ENCODE data around the gene KCNJ10. TPM values are rescaled to one million over a fixed set of nuclear protein-coding genes. Genes with fewer than 3 reads are reported as not detected.

Gene KCNJ10
- total and polyA plus RNA-seq, 8 donors = 0.27 to 0.72 (median 0.56) TPM; not detected in 1

DNA sequence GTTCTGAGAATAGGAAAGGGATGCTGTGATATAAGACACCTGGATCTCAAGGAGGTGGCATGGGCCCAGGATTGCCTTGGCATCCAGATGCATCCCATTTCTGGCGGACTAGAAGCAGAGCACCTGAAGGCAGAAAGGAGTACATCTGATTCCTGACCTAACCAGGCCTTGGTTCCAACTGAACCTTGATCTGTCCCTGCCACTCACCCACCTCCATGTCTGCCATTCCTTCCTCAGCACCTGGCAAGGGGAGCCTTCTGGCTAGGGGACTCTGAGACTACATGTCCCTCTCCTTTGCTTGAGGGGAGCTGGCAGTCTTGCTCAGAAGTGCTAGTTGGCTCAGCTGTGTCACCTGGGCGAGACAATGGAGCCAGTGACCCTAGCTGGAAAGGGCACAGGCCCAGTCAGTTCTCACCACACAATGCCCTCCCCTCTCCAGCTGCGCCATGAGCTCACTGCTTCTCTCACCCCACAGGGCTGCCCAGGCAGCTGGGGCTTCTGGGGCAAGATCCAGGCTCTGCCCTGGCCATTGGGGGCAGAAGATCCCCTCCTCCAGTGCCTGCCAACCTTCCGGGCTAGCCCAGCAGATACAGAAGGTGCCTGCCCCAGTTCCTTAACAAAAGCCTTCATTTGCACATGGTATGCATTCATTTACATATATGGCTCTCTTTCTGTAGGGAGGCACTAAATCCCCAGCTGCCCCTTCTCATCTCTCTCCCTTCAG, 25.6 kb upstream of the KCNJ10 start:
- Histone ChIP-seq H3K36me3 (peaks cover 0 to 33% of the 10 kb centered on the region in 2 donors), H3K4me3 (no peak overlapping the region), H3K9me3 (no peaks in the 10 kb centered on the region), H3K27ac (no peak overlapping the region), H3K4me1 (peaks cover 0 to 29% of the 10 kb centered on the region in 2 donors), H3K27me3 (no peaks in the 10 kb centered on the region)
- DNase-seq = no peak
- TF ChIP-seq, protein P1, sequence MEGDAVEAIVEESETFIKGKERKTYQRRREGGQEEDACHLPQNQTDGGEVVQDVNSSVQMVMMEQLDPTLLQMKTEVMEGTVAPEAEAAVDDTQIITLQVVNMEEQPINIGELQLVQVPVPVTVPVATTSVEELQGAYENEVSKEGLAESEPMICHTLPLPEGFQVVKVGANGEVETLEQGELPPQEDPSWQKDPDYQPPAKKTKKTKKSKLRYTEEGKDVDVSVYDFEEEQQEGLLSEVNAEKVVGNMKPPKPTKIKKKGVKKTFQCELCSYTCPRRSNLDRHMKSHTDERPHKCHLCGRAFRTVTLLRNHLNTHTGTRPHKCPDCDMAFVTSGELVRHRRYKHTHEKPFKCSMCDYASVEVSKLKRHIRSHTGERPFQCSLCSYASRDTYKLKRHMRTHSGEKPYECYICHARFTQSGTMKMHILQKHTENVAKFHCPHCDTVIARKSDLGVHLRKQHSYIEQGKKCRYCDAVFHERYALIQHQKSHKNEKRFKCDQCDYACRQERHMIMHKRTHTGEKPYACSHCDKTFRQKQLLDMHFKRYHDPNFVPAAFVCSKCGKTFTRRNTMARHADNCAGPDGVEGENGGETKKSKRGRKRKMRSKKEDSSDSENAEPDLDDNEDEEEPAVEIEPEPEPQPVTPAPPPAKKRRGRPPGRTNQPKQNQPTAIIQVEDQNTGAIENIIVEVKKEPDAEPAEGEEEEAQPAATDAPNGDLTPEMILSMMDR (IDR thresholded peaks at IDR 0.05) = no peak
- ATAC-seq = no peak
- intact Hi-C loops (cut with DNase I) = no loop called here

DNA sequence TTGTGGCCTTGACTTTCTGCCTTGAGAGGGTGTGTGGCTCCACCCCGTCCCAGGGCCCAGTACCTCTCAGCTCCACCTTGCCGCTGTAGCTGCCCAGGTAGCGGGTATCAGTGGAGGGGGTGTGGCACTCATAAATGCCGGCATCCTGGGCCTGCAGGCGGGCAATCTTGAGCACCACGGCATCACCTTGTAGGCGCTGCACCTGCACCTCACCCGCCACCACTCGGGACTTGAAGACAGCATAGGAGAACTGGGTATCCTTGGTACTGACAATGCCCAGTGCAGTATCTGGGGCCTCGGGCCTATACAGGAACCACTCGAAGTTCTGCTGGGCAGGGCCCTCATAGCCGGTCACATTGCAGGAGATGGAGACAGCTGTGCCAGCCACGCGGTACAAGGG, 24.8 kb upstream of the KCNJ10 start:
- Histone ChIP-seq H3K36me3 (peaks cover 0 to 41% of the 10 kb centered on the region in 2 donors), H3K4me3 (no peak overlapping the region), H3K4me1 (peaks cover 0 to 28% of the 10 kb centered on the region in 2 donors), H3K27me3 (no peaks in the 10 kb centered on the region), H3K9me3 (no peaks in the 10 kb centered on the region), H3K27ac (no peak overlapping the region)
- intact Hi-C loops (cut with DNase I) = no loop called here
- DNase-seq (no peak), ATAC-seq (no peak)
- TF ChIP-seq, protein P1 (IDR thresholded peaks at IDR 0.05) = no peak

DNA sequence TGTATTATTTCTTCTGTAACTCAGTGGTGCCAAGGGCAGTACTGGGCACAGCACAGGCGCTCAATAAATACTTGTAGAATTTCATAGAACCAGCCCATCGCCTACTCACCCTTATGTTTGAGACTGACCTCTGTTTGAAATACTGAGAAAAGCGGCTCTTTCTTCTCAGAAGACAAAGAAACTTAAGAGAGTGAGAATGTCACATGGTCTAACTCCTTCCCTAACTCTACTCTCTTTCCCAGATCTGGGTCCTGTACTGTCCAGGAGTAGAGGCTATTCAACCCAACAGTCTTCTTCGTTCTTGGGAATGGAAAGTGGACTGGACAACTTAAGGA, 24.3 kb upstream of the KCNJ10 start:
- Histone ChIP-seq H3K9me3 (no peaks in the 10 kb centered on the region), H3K4me1 (peaks cover 0 to 27% of the 10 kb centered on the region in 2 donors), H3K4me3 (no peak overlapping the region), H3K27ac (no peak overlapping the region), H3K36me3 (peaks cover 0 to 46% of the 10 kb centered on the region in 2 donors), H3K27me3 (no peaks in the 10 kb centered on the region)
- intact Hi-C loops (cut with DNase I) = no loop called here
- TF ChIP-seq, protein P1 (IDR thresholded peaks at IDR 0.05) = no peak
- ATAC-seq (no peak), DNase-seq (no peak)

DNA sequence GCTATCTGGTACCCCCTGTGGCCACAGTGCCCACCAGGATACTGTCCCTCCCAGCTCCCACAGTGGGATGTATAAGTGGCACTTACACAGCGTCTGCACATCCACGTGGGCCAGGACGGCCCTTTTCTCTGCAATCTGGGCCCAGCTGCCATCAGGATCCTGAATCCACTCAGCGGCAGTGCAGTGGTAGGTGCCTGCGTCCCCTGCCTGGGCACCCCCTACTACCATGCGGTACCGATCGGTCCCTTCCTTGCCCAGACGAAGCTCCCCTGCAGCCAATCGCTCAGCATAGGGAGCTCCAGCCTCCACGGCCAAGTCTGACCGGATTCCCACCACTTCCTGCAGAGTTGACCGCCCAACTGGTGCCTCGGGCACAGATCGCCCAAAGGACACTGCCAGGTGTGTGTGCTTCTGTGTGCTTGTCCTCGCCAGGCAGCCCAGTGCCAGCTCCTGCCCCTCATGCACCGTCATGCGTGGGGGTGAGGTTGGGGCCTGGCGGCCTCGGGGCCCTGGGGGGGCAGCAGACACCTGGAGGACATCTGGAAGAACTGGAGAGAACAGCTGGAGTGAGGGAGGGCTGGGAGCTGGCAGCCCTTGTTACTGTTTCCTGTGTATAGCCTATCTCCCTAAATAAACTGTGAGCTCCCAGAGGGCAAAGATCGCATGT, 23.8 kb upstream of the KCNJ10 start:
- Histone ChIP-seq H3K4me1 (peaks cover 0 to 25% of the 10 kb centered on the region in 2 donors), H3K27ac (no peak overlapping the region), H3K9me3 (no peaks in the 10 kb centered on the region), H3K27me3 (no peaks in the 10 kb centered on the region), H3K36me3 (peaks cover 0 to 47% of the 10 kb centered on the region in 2 donors), H3K4me3 (no peak overlapping the region)
- DNase-seq = no peak
- TF ChIP-seq, protein P1 (IDR thresholded peaks at IDR 0.05) = no peak
- ATAC-seq = no peak
- intact Hi-C loops (cut with DNase I) = no loop called here

DNA sequence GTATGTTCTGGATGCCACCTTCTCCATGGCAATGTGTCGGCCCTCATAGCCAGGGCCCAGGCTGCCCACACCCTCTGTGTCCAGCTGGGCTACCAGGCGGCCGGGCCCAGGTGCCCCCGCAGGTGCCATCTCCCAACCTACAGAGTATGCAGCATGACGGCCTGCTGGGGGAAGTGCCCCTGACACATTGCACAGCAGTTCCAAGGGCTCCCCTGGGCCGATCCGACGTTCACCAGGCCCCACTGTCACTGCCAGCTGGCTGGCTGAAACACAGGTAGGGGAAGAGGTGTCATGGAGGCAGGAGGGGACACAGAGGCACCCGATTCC, 23.1 kb upstream of the KCNJ10 start:
- H3K36me3 ChIP-seq = peaks cover 0 to 47% of the 10 kb centered on the region in 2 donors

More for the DNA sequence above, 23.1 kb upstream of the KCNJ10 start:
- H3K4me3 ChIP-seq = no peak overlapping the region
- H3K27ac ChIP-seq = no peak overlapping the region
- intact Hi-C loops (cut with DNase I) = no loop called here
- H3K4me1 ChIP-seq = peaks cover 0 to 22% of the 10 kb centered on the region in 2 donors
- DNase-seq = no peak
- TF ChIP-seq, protein P1 (IDR thresholded peaks at IDR 0.05) = no peak
- no peaks in the 10 kb centered on the region for H3K9me3 ChIP-seq
- no peaks in the 10 kb centered on the region for H3K27me3 ChIP-seq
- ATAC-seq = no peak
